ENCODE results near the gene THAP11. TPM values are rescaled to one million over a fixed set of nuclear protein-coding genes. Genes with fewer than 3 reads are reported as not detected.
"Not testable (repeated sequence)": the region's sequence is repeated elsewhere in the genome, so short reads cannot be mapped to it uniquely, and the experiment has no call there.

Gene THAP11
- total RNA-seq, 2 donors from 2014 or later: 42.5 to 59.4 TPM

GRCh38 chr16:67861877-67862276 lies 19.8 kb downstream of the THAP11 start:
- H3K36me3 ChIP-seq: peaks cover 19% of the 10 kb centered on the region
- H3K27me3 ChIP-seq: no peaks in the 10 kb centered on the region
- peaks cover 0 to 72% of the 10 kb centered on the region in 2 donors for H3K4me1 ChIP-seq
- TF ChIP-seq CTCF (IDR thresholded peaks at IDR 0.05): no peak
- no peak for DNase-seq (ENCODE audit: low spot score)
- H3K4me3 ChIP-seq: no peak overlapping the region
- H3K9me3 ChIP-seq: no peaks in the 10 kb centered on the region
- peak overlapping the region; percentile 88 to 95 for H3K27ac ChIP-seq

- Histone ChIP-seq H3K4me1 (peaks cover 0 to 61% of the 10 kb centered on the region in 2 donors), H3K9me3 (no peaks in the 10 kb centered on the region), H3K36me3 (peaks cover 30% of the 10 kb centered on the region), H3K27me3 (no peaks in the 10 kb centered on the region), H3K4me3 (no peak overlapping the region), H3K27ac (peak overlapping the region; percentile 88 to 95)
- no peak for TF ChIP-seq CTCF (IDR thresholded peaks at IDR 0.05)
- DNase-seq (ENCODE audit: low spot score): peak; percentile 91
These were observed 20.8 kb downstream of the THAP11 start for GRCh38 chr16:67862623-67863583.

- H3K9me3 ChIP-seq; DNase-seq (ENCODE audit: low spot score); H3K4me3 ChIP-seq; H3K27me3 ChIP-seq: not testable (repeated sequence)
- H3K36me3 ChIP-seq: peaks cover 41% of the 10 kb centered on the region
- peak overlapping the region; percentile 88 to 95 for H3K27ac ChIP-seq
- peaks cover 0 to 50% of the 10 kb centered on the region in 2 donors for H3K4me1 ChIP-seq
These were observed 21.9 kb downstream of the THAP11 start for GRCh38 chr16:67864044-67864443.

- Histone ChIP-seq H3K4me3 (no peak overlapping the region), H3K4me1 (peaks cover 0 to 50% of the 10 kb centered on the region in 2 donors), H3K27ac (peak overlapping the region; percentile 88 to 95), H3K27me3 (no peaks in the 10 kb centered on the region), H3K36me3 (peaks cover 47% of the 10 kb centered on the region), H3K9me3 (no peaks in the 10 kb centered on the region)
- no peak for DNase-seq (ENCODE audit: low spot score)
- TF ChIP-seq CTCF (IDR thresholded peaks at IDR 0.05): no peak
These were observed 22.5 kb downstream of the THAP11 start for GRCh38 chr16:67864594-67864993.

- H3K9me3 ChIP-seq: no peaks in the 10 kb centered on the region
- H3K36me3 ChIP-seq: peaks cover 54% of the 10 kb centered on the region
- H3K4me3 ChIP-seq: no peak overlapping the region
- peaks cover 0 to 44% of the 10 kb centered on the region in 2 donors for H3K4me1 ChIP-seq
- DNase-seq (ENCODE audit: low spot score): no peak
- peak in 1 of 2 donors; percentile 48 for TF ChIP-seq CTCF (IDR thresholded peaks at IDR 0.05)
- peak overlapping the region in 1 of 2 donors; percentile 88 for H3K27ac ChIP-seq
- no peaks in the 10 kb centered on the region for H3K27me3 ChIP-seq
These were observed 23.2 kb downstream of the THAP11 start for GRCh38 chr16:67865318-67865717.

- no peaks in the 10 kb centered on the region for H3K27me3 ChIP-seq
- H3K4me3 ChIP-seq: no peak overlapping the region
- no peaks in the 10 kb centered on the region for H3K9me3 ChIP-seq
- DNase-seq (ENCODE audit: low spot score): no peak
- TF ChIP-seq CTCF (IDR thresholded peaks at IDR 0.05): no peak
- no peak overlapping the region for H3K27ac ChIP-seq
- H3K36me3 ChIP-seq: peaks cover 70% of the 10 kb centered on the region
- peaks cover 0 to 21% of the 10 kb centered on the region in 2 donors for H3K4me1 ChIP-seq
These were observed 26.2 kb downstream of the THAP11 start for GRCh38 chr16:67868290-67868689.

Measured in right atrium auricular region (tissue), 2 donors.